HCT116 (cell line): ENCODE measurements around the gene CYB5D1. TPM values are rescaled to one million over a fixed set of nuclear protein-coding genes. Genes with fewer than 3 reads are reported as not detected.

ENCODE experiments used
- ATAC-seq: fragments of 200-7000 bp; cut with Tn5 transposase; 2 replicates; pipeline ENCODE4 v1.9.1; 2020; ENCODE audit warnings: mild to moderate bottlenecking, moderate library complexity
- BruUV-seq: library from RNA; stranded (reverse); fragments of 400-500 nt; replicated peaks from 2 replicates; lab custom pipeline; 2021; lab: Mats Ljungman, UMichigan
- CTCF ChIA-PET: fragments of 300-600 bp; sonication (Branson Sonifier 250); formaldehyde crosslinking; loops from one replicate; lab custom pipeline; 2021; ENCODE audit warnings: antibody characterized with exemption; lab: Charles Lee
- POLR2A ChIA-PET: fragments of 300-600, 350-600 bp; sonication (Branson Sonifier 250); formaldehyde crosslinking; loops from one replicate; lab custom pipeline; 2021; ENCODE audit warnings: antibody characterized with exemption; lab: Charles Lee
- RAD21 ChIA-PET, 2 experiments: fragments of 300-600 bp; sonication (Branson Sonifier 250); formaldehyde crosslinking; loops; one replicate each; lab custom pipeline; 2023; ENCODE audit warnings: low total read pairs in 2 of 2; ENCODE audit not compliant: uncharacterized antibody in 2 of 2, unreplicated experiment in 2 of 2, low non-redundant PET in 1 of 2; lab: Charles Lee
- DNase-seq: peaks from one replicate; pipeline ENCODE4 v3.0.0-alpha.2; 2010; ENCODE audit warnings: low read depth, low spot score
- H2AFZ ChIP-seq: fragments of 200-600 bp; shearing (Covaris generic), sonication (generic); 2 replicates; pipeline ENCODE4 v1.6.1; 2017; ENCODE audit warnings: low read depth, mixed run types, mixed read lengths, antibody characterized with exemption, low read length; ENCODE audit not compliant: poor library complexity, severe bottlenecking
- H3K27ac ChIP-seq: 2 replicates; pipeline ENCODE4 v1.5.1; 2012; ENCODE audit warnings: low read depth, low read length
- H3K27me3 ChIP-seq: fragments of 200-600 bp; sonication (generic); 2 replicates; pipeline ENCODE4 v1.6.1; 2016; ENCODE audit warnings: mixed run types, low read length, mixed read lengths; ENCODE audit not compliant: insufficient read depth
- H3K36me3 ChIP-seq, 2 experiments: fragments of 200-500 bp in 1 of 2; fragments of 200-600 bp in 1 of 2; sonication (Bioruptor generic) in 1 of 2; sonication (generic) in 1 of 2; 2 replicates each; pipeline versions ENCODE4 v1.5.1 to v1.6.1; 2014 to 2016; ENCODE audit warnings: low read length in 2 of 2, inconsistent platforms in 1 of 2, mixed read lengths in 1 of 2, mixed run types in 1 of 2; ENCODE audit not compliant: insufficient read depth in 2 of 2, control insufficient read depth in 1 of 2
- H3K4me1 ChIP-seq, 2 experiments: fragments of 200-600 bp in 1 of 2; sonication (generic) in 1 of 2; 2 replicates each; pipeline versions ENCODE4 v1.5.1 to v1.6.1; 2012 to 2017; ENCODE audit warnings: low read length in 2 of 2, inconsistent platforms in 1 of 2, mild to moderate bottlenecking in 1 of 2, mixed read lengths in 1 of 2, mixed run types in 1 of 2, moderate library complexity in 1 of 2; ENCODE audit not compliant: insufficient read depth in 2 of 2, control insufficient read depth in 1 of 2
- H3K4me2 ChIP-seq: fragments of 200-600 bp; sonication (generic); 2 replicates; pipeline ENCODE4 v1.6.1; 2017; ENCODE audit warnings: mixed run types, low read length, mixed read lengths
- H3K4me3 ChIP-seq, 2 experiments: fragments of 200-600 bp in 1 of 2; sonication (generic) in 1 of 2; replicated peaks in 1 of 2; 2 replicates each; pipeline ENCODE4 v1.5.1; 2011 to 2016; ENCODE audit warnings: low read length in 2 of 2, control low read depth in 1 of 2, low read depth in 1 of 2, mild to moderate bottlenecking in 1 of 2, mixed read lengths in 1 of 2, mixed run types in 1 of 2
- H3K79me2 ChIP-seq: fragments of 200-600 bp; sonication (generic); 2 replicates; pipeline ENCODE4 v1.6.1; 2017; ENCODE audit warnings: mild to moderate bottlenecking, mixed run types, low read length, moderate library complexity, mixed read lengths; ENCODE audit not compliant: insufficient read depth
- H3K9ac ChIP-seq: fragments of 200-600 bp; sonication (generic); 2 replicates; pipeline ENCODE4 v1.6.1; 2016; ENCODE audit warnings: low read length, mixed read lengths
- H3K9me2 ChIP-seq: fragments of 200-600 bp; sonication (generic), shearing (Covaris generic); 2 replicates; pipeline ENCODE4 v1.6.1; 2017; ENCODE audit warnings: mixed run types, mild to moderate bottlenecking, moderate library complexity; ENCODE audit not compliant: insufficient read depth
- H3K9me3 ChIP-seq, 2 experiments: fragments of 200-500 bp in 1 of 2; fragments of 200-600 bp in 1 of 2; sonication (Bioruptor generic) in 1 of 2; sonication (generic) in 1 of 2; 2 replicates each; pipeline ENCODE4 v1.6.1; 2014 to 2017; ENCODE audit warnings: low read length in 2 of 2, mixed read lengths in 2 of 2, inconsistent platforms in 1 of 2, low read depth in 1 of 2, mild to moderate bottlenecking in 1 of 2, mixed run types in 1 of 2, moderate library complexity in 1 of 2; ENCODE audit not compliant: control insufficient read depth in 1 of 2, insufficient read depth in 1 of 2
- H4K20me1 ChIP-seq: fragments of 200-600 bp; sonication (generic), shearing (Covaris generic); 2 replicates; pipeline ENCODE4 v1.6.1; 2017; ENCODE audit warnings: mixed run types, mild to moderate bottlenecking, moderate library complexity; ENCODE audit not compliant: insufficient read depth
- CEBPB ChIP-seq: IDR thresholded peaks from 2 replicates; pipeline ENCODE4 v1.6.1; 2012; ENCODE audit warnings: low read depth
- EGR1 ChIP-seq: IDR thresholded peaks from 2 replicates; pipeline ENCODE4 v1.6.1; 2012; ENCODE audit warnings: low read depth
- ELF1 ChIP-seq: IDR thresholded peaks from 2 replicates; pipeline ENCODE4 v1.6.1; 2012; ENCODE audit warnings: low read depth, borderline replicate concordance
- POLR2AphosphoS5 ChIP-seq: IDR thresholded peaks from 2 replicates; pipeline ENCODE4 v1.6.1; 2011; ENCODE audit warnings: mild to moderate bottlenecking, low read depth, low read length, moderate library complexity
- SP1 ChIP-seq: IDR thresholded peaks from 2 replicates; pipeline ENCODE4 v1.6.1; 2012; ENCODE audit warnings: low read depth
- YY1 ChIP-seq: IDR thresholded peaks from 2 replicates; pipeline ENCODE4 v1.6.1; 2011; ENCODE audit warnings: low read length, low read depth, moderate library complexity, mild to moderate bottlenecking; ENCODE audit not compliant: insufficient replicate concordance; ENCODE audit errors: extremely low read depth
- ZFX ChIP-seq: fragments of 450-650 bp; IDR thresholded peaks from 2 replicates; pipeline ENCODE4 v1.6.1; 2017
- intact Hi-C: fragments of 100-400 bp; cut with micrococcal nuclease; formaldehyde crosslinking; loops from 2 replicates; pipeline ENCODE4 v1.10.0; 2022
- total RNA-seq: library from RNA; stranded (reverse); gene quantifications from one replicate; pipeline ENCODE4 v1.2.1, GENCODE V29; 2021; ENCODE audit not compliant: unreplicated experiment
- TF ChIP-seq, protein P1 (sequence below): IDR thresholded peaks from 2 replicates; pipeline ENCODE4 v1.6.1; 2011; ENCODE audit warnings: mild to moderate bottlenecking, low read length, moderate library complexity; ENCODE audit not compliant: insufficient replicate concordance; ENCODE audit errors: extremely low read depth
- TF ChIP-seq, protein P2 (sequence below): IDR thresholded peaks from 2 replicates; pipeline ENCODE4 v1.6.1; 2012; ENCODE audit warnings: low read depth

Gene CYB5D1
- total RNA-seq, 1 experiment from 2014 or later, result 21.5 TPM

DNA sequence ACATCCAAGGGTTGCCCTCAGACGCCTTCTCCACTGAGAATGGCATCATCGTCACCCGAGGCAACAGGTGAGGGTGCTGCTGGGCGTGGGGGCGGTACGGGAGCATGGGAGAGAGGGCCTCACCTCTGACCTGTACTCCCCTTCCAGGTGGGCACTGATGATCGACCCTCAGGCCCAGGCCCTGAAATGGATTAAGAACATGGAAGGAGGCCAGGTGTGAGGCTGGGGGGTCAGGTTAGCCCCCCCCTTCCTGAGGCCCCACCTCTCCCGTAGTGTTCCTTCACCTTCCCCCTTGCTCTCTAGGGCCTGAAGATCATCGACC is 40.2 kb upstream of the CYB5D1 start:
- TF ChIP-seq, protein P1, sequence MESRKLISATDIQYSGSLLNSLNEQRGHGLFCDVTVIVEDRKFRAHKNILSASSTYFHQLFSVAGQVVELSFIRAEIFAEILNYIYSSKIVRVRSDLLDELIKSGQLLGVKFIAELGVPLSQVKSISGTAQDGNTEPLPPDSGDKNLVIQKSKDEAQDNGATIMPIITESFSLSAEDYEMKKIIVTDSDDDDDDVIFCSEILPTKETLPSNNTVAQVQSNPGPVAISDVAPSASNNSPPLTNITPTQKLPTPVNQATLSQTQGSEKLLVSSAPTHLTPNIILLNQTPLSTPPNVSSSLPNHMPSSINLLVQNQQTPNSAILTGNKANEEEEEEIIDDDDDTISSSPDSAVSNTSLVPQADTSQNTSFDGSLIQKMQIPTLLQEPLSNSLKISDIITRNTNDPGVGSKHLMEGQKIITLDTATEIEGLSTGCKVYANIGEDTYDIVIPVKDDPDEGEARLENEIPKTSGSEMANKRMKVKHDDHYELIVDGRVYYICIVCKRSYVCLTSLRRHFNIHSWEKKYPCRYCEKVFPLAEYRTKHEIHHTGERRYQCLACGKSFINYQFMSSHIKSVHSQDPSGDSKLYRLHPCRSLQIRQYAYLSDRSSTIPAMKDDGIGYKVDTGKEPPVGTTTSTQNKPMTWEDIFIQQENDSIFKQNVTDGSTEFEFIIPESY, result no peak
- TF ChIP-seq CEBPB (no peak), ELF1 (no peak), YY1 (no peak), SP1 (no peak), EGR1 (no peak)
- TF ChIP-seq, all 23 proteins: peak for 0
- ChIA-PET CTCF (no interaction called here), RAD21 (no interaction called here), POLR2A (no interaction called here)
- Histone ChIP-seq H3K36me3 (no peaks in the 10 kb centered on the region), H3K4me3 (no peak overlapping the region), H3K9me3 (no peaks in the 10 kb centered on the region), H4K20me1 (no peaks in the 10 kb centered on the region), H3K27me3 (no peaks in the 10 kb centered on the region), H3K27ac (no peak overlapping the region), H2AFZ (no peak overlapping the region), H3K79me2 (no peaks in the 10 kb centered on the region), H3K4me1 (no peaks in the 10 kb centered on the region), H3K4me2 (no peak overlapping the region), H3K9ac (no peak overlapping the region), H3K9me2 (no peaks in the 10 kb centered on the region)
- no TSS peak for BruUV-seq
- ATAC-seq (no peak), DNase-seq (no peak)
- intact Hi-C loops, result no loop called here

DNA sequence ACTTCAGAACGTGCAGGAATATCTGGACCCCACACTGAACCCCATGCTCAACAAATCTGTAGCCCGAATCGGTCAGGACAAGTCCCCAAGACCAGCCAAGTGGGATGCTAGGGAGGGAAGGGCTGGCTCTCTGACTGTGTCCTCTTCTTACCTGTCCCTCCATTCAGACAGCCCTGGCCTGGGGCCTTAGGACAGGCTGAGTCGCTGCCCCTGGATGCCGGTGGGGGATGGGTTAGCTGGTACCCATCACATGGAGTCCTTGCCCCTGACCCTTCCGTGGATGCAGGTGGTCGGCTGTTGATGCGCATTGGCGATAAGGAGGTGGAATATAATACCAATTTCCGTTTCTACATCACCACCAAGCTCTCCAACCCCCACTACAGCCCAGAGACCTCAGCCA is 39.8 kb upstream of the CYB5D1 start:
- TF ChIP-seq CEBPB (no peak), ELF1 (no peak), POLR2AphosphoS5 (no peak), ZFX (no peak)
- TF ChIP-seq, protein P2, sequence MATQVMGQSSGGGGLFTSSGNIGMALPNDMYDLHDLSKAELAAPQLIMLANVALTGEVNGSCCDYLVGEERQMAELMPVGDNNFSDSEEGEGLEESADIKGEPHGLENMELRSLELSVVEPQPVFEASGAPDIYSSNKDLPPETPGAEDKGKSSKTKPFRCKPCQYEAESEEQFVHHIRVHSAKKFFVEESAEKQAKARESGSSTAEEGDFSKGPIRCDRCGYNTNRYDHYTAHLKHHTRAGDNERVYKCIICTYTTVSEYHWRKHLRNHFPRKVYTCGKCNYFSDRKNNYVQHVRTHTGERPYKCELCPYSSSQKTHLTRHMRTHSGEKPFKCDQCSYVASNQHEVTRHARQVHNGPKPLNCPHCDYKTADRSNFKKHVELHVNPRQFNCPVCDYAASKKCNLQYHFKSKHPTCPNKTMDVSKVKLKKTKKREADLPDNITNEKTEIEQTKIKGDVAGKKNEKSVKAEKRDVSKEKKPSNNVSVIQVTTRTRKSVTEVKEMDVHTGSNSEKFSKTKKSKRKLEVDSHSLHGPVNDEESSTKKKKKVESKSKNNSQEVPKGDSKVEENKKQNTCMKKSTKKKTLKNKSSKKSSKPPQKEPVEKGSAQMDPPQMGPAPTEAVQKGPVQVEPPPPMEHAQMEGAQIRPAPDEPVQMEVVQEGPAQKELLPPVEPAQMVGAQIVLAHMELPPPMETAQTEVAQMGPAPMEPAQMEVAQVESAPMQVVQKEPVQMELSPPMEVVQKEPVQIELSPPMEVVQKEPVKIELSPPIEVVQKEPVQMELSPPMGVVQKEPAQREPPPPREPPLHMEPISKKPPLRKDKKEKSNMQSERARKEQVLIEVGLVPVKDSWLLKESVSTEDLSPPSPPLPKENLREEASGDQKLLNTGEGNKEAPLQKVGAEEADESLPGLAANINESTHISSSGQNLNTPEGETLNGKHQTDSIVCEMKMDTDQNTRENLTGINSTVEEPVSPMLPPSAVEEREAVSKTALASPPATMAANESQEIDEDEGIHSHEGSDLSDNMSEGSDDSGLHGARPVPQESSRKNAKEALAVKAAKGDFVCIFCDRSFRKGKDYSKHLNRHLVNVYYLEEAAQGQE, result no peak
- TF ChIP-seq, all 23 proteins: peak for 0

More for the DNA sequence above, 39.8 kb upstream of the CYB5D1 start:
- Histone ChIP-seq H3K79me2 (no peaks in the 10 kb centered on the region), H3K4me3 (no peak overlapping the region), H3K27ac (no peak overlapping the region), H3K27me3 (no peaks in the 10 kb centered on the region), H3K4me2 (no peak overlapping the region), H3K36me3 (no peaks in the 10 kb centered on the region), H3K4me1 (no peaks in the 10 kb centered on the region), H3K9me3 (no peaks in the 10 kb centered on the region), H2AFZ (no peak overlapping the region), H3K9me2 (no peaks in the 10 kb centered on the region), H3K9ac (no peak overlapping the region), H4K20me1 (no peaks in the 10 kb centered on the region)
- ATAC-seq, result no peak
- no TSS peak for BruUV-seq
- DNase-seq, result no peak
- intact Hi-C loops, result no loop called here
- POLR2A ChIA-PET, result no interaction called here
- RAD21 ChIA-PET, result no interaction called here
- CTCF ChIA-PET, result interaction anchor here (1.0 kb wide), 1 partner anchor 17 kb away, joined by 3 read pairs; no protein-coding TSS in a partner anchor
